Measurements from ENCODE around the gene TTC39B. TPM values are rescaled to one million over a fixed set of nuclear protein-coding genes. Genes with fewer than 3 reads are reported as not detected.

Gene TTC39B
- total RNA-seq, 6 donors from 2014 or later = 16.7 to 35.7 (median 29.9) TPM

DNA sequence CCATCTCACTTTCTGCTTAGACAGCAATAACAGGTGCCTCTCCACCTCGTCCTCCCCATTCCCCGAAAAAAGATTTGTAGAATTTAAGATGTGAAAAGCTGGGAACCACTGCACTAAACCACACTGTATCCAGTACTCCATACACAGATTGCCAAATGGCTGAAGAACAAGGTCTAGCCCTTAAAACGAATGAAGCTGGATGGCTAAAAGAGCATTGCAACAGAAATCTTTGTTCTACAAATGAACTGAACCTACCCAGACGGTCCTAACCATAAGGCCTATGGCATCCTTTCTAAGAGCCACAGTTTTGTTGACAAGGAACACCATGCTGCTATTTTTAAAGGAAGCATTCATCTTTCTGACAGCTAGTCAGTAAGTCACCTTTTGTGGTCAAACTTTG is 152.3 kb downstream of the TTC39B start:
- TF ChIP-seq POLR2A (IDR thresholded peaks at IDR 0.05) (no peak), EP300 (IDR thresholded peaks at IDR 0.05) (no peak), POLR2AphosphoS5 (IDR thresholded peaks at IDR 0.05) (no peak)
- TF ChIP-seq, protein P1, sequence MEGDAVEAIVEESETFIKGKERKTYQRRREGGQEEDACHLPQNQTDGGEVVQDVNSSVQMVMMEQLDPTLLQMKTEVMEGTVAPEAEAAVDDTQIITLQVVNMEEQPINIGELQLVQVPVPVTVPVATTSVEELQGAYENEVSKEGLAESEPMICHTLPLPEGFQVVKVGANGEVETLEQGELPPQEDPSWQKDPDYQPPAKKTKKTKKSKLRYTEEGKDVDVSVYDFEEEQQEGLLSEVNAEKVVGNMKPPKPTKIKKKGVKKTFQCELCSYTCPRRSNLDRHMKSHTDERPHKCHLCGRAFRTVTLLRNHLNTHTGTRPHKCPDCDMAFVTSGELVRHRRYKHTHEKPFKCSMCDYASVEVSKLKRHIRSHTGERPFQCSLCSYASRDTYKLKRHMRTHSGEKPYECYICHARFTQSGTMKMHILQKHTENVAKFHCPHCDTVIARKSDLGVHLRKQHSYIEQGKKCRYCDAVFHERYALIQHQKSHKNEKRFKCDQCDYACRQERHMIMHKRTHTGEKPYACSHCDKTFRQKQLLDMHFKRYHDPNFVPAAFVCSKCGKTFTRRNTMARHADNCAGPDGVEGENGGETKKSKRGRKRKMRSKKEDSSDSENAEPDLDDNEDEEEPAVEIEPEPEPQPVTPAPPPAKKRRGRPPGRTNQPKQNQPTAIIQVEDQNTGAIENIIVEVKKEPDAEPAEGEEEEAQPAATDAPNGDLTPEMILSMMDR (IDR thresholded peaks at IDR 0.05) = no peak
- DNase-seq (no peak), ATAC-seq (ENCODE audit: low FRiP score in 2 of 2) (no peak)
- no peaks in the 10 kb centered on the region for H3K36me3 ChIP-seq
- WGBS, 2 donors = 76 to 85% methylated on average over 4 of the region's 4 CpGs
- H3K4me1 ChIP-seq = peaks cover 0 to 6% (median 0%) of the 10 kb centered on the region in 4 donors
- no peak overlapping the region for H3K27ac ChIP-seq
- no peak overlapping the region for H3K4me3 ChIP-seq
- H3K9me3 ChIP-seq = no peaks in the 10 kb centered on the region
- H3K27me3 ChIP-seq = no peaks in the 10 kb centered on the region

DNA sequence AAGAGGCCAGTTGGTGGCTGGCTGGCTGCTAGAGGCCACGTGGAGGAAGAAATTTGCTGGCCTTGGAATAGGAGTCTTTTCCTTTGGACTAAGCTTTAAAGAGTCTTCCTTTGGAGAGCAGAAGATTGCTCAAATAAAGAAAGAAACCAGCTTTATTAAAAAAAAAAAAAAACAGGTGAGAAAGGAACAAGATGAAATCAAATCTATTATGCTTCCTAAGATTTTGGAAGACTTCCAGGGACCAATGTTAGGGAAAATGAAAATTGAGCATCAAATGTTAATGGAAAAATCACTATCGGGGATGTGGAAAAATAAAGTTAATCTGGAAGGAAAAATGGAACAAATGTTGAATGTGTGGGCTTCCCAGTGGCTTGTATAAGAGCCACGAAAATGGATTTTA is 153.1 kb downstream of the TTC39B start:
- DNase-seq = no peak

DNA sequence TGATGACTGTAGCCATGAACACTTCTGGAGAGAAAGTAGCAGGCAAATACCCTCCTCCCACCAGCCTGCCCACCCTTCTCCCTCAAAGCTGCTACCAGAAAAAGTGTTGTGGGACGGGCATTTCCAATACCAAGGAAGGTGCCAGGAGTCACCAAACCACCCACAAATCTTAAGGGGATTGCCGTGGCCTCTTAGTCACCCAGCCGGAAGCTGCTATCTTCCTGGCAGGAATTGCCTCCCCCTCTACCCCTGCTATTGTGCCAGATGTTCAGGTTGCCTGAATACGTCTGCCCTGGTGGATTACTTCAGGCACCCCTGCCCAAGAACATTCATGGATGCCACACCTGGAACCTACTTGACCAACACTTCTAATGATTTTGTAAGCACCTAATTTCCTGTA is 156.1 kb downstream of the TTC39B start:
- no peaks in the 10 kb centered on the region for H3K36me3 ChIP-seq
- TF ChIP-seq, protein P1 (IDR thresholded peaks at IDR 0.05) = no peak
- TF ChIP-seq EP300 (IDR thresholded peaks at IDR 0.05) (no peak), POLR2AphosphoS5 (IDR thresholded peaks at IDR 0.05) (no peak), POLR2A (IDR thresholded peaks at IDR 0.05) (no peak)
- ATAC-seq (ENCODE audit: low FRiP score in 2 of 2) (no peak), DNase-seq (no peak)
- WGBS, 2 donors = 61 to 69% methylated on average over 3 to 4 of the region's 4 CpGs
- no peak overlapping the region for H3K27ac ChIP-seq
- no peaks in the 10 kb centered on the region for H3K27me3 ChIP-seq
- no peak overlapping the region for H3K4me3 ChIP-seq
- peaks cover 0 to under 1% (median 0%) of the 10 kb centered on the region in 4 donors for H3K4me1 ChIP-seq
- no peaks in the 10 kb centered on the region for H3K9me3 ChIP-seq

More for the DNA sequence above, 153.1 kb downstream of the TTC39B start:
- no peak overlapping the region for H3K27ac ChIP-seq
- peaks cover 0 to 6% (median 0%) of the 10 kb centered on the region in 4 donors for H3K4me1 ChIP-seq
- no peaks in the 10 kb centered on the region for H3K27me3 ChIP-seq
- WGBS, 2 donors = 66 to 75% methylated on average over 3 of the region's 3 CpGs
- no peaks in the 10 kb centered on the region for H3K9me3 ChIP-seq
- TF ChIP-seq POLR2AphosphoS5 (IDR thresholded peaks at IDR 0.05) (no peak), EP300 (IDR thresholded peaks at IDR 0.05) (no peak), POLR2A (IDR thresholded peaks at IDR 0.05) (no peak)
- TF ChIP-seq, protein P1 (IDR thresholded peaks at IDR 0.05) = no peak
- ATAC-seq (ENCODE audit: low FRiP score in 2 of 2) = no peak
- no peaks in the 10 kb centered on the region for H3K36me3 ChIP-seq
- no peak overlapping the region for H3K4me3 ChIP-seq

DNA sequence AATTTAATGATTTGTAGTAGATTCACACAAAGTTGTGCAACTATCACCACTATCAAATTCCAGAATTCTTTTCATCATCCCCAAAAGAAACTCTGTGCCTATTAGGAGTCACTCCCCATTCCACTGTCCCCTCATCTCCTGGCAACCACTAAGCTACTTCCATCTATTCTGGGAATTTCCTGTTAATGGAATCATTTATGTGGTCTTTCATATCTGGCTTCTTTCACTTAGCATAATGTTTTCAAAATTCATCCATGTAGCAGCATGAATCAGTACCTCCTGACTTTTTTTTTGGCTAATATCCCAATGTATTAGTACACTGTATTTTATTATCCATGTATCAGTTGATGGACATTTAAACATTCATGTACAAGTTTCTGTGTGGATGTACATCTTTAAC is 157.6 kb downstream of the TTC39B start:
- no peak for ATAC-seq (ENCODE audit: low FRiP score in 2 of 2)

DNA sequence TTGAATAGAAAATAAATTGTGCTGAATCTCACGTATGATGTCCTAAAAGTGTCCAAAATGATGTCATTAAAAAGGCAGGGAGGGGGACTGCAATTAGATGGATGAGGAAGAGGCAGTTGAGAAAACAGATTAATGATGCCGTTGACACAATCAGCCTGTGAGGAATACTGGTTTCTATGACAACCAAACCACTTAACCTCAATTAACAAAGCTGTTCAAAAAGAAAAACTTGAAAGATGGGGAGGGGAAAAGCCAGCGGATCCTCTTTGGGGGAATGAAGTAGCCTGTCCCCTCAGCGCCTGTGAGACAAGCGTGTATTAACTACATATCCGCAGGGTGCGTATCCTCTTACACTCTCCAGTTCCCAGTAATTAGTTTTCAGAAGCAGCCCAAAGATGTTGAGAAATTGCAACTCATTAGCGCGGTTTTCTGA is 160.7 kb downstream of the TTC39B start:
- H3K4me1 ChIP-seq = no peaks in the 10 kb centered on the region
- no peak for TF ChIP-seq POLR2A (IDR thresholded peaks at IDR 0.05)
- no peak for TF ChIP-seq EP300 (IDR thresholded peaks at IDR 0.05)
- no peak for TF ChIP-seq POLR2AphosphoS5 (IDR thresholded peaks at IDR 0.05)
- TF ChIP-seq, protein P1 (IDR thresholded peaks at IDR 0.05) = no peak
- DNase-seq (no peak), ATAC-seq (ENCODE audit: low FRiP score in 2 of 2) (no peak)
- H3K9me3 ChIP-seq = no peaks in the 10 kb centered on the region
- H3K27ac ChIP-seq = no peak overlapping the region
- H3K4me3 ChIP-seq = no peak overlapping the region
- H3K27me3 ChIP-seq = no peaks in the 10 kb centered on the region
- 83 to 86% methylated on average over 9 of the region's 9 CpGs for WGBS, 2 donors
- no peaks in the 10 kb centered on the region for H3K36me3 ChIP-seq

More for the DNA sequence above, 157.6 kb downstream of the TTC39B start:
- DNase-seq = no peak
- no peaks in the 10 kb centered on the region for H3K4me1 ChIP-seq
- H3K27ac ChIP-seq = no peak overlapping the region
- H3K9me3 ChIP-seq = no peaks in the 10 kb centered on the region
- no peak overlapping the region for H3K4me3 ChIP-seq
- H3K27me3 ChIP-seq = no peaks in the 10 kb centered on the region
- TF ChIP-seq POLR2AphosphoS5 (IDR thresholded peaks at IDR 0.05) = no peak
- TF ChIP-seq, protein P1 (IDR thresholded peaks at IDR 0.05) = no peak
- no peak for TF ChIP-seq POLR2A (IDR thresholded peaks at IDR 0.05)
- TF ChIP-seq EP300 (IDR thresholded peaks at IDR 0.05) = no peak
- H3K36me3 ChIP-seq = no peaks in the 10 kb centered on the region
